Thymus (tissue), 11 donors: ENCODE measurements around the gene TMEM30B. TPM values are rescaled to one million over a fixed set of nuclear protein-coding genes. Genes with fewer than 3 reads are reported as not detected.
"Not testable (repeated sequence)": the region's sequence is repeated elsewhere in the genome, so short reads cannot be mapped to it uniquely, and the experiment has no call there.

Source experiments
- DNase-seq, 9 donors: peaks; one replicate each; pipeline ENCODE4 v3.0.0-alpha.2; 2013; ENCODE audit warnings: low spot score in 9 of 9, low read depth in 6 of 9, missing footprints in 1 of 9
- H3K27ac ChIP-seq, 2 donors: one replicate each; pipeline ENCODE4 v1.5.1; 2013; ENCODE audit warnings: control low read depth in 1 of 2, low read depth in 1 of 2, low read length in 1 of 2, mild to moderate bottlenecking in 1 of 2, moderate library complexity in 1 of 2
- H3K27me3 ChIP-seq, 2 donors: one replicate each; pipeline ENCODE4 v1.5.1; 2013; ENCODE audit warnings: low read length in 1 of 2; ENCODE audit not compliant: control insufficient read depth in 2 of 2, insufficient read depth in 1 of 2
- H3K36me3 ChIP-seq, 2 donors: one replicate each; pipeline ENCODE4 v1.5.1; 2013; ENCODE audit warnings: low read length in 1 of 2, mild to moderate bottlenecking in 1 of 2, moderate library complexity in 1 of 2; ENCODE audit not compliant: control insufficient read depth in 2 of 2, insufficient read depth in 2 of 2
- H3K4me1 ChIP-seq, 2 donors: one replicate each; pipeline ENCODE4 v1.5.1; 2013; ENCODE audit warnings: low read length in 2 of 2; ENCODE audit not compliant: control insufficient read depth in 2 of 2, insufficient read depth in 2 of 2
- H3K4me3 ChIP-seq, 2 donors: one replicate each; pipeline ENCODE4 v1.5.1; 2013; ENCODE audit warnings: low read length in 2 of 2, control low read depth in 1 of 2, mild to moderate bottlenecking in 1 of 2
- H3K9me3 ChIP-seq, 2 donors: one replicate each; pipeline ENCODE4 v1.5.1; 2013; ENCODE audit warnings: low read length in 1 of 2, mild to moderate bottlenecking in 1 of 2; ENCODE audit not compliant: control insufficient read depth in 2 of 2, insufficient read depth in 1 of 2
- WGBS: extraction: QIAGEN DNeasy Blood & Tissue Kit; methylation state at CpG from one replicate; pipeline ENCODE4 v1.1.7; 2013; 5-methylcytosine and 5-hydroxymethylcytosine counted together
- polyA plus RNA-seq: library from polyadenylated mRNA; stranded (reverse); fragments of 200-250 nt; gene quantifications from one replicate; pipeline ENCODE4 v1.2.3, GENCODE V29; 2013
- total RNA-seq: library from RNA; stranded (reverse); fragments of 120-200 nt; gene quantifications from one replicate; pipeline ENCODE4 v1.2.4, GENCODE V29; 2013
- donor health status: healthy.

The TMEM30B gene
- total and polyA plus RNA-seq, 2 donors, result 3.1 to 20.0 TPM

GRCh38 chr14:61315313-61315712, 34.2 kb upstream of the TMEM30B start:
- Histone ChIP-seq H3K4me1 (no peaks in the 10 kb centered on the region), H3K36me3 (no peaks in the 10 kb centered on the region), H3K4me3 (no peak overlapping the region), H3K27ac (no peak overlapping the region), H3K9me3 (peaks cover 0 to 10% of the 10 kb centered on the region in 2 donors), H3K27me3 (no peaks in the 10 kb centered on the region)
- WGBS, result 95% methylated on average over 4 of the region's 4 CpGs
- DNase-seq, result no peak

- not testable (repeated sequence) for H3K36me3 ChIP-seq, H3K27me3 ChIP-seq, H3K4me3 ChIP-seq, H3K27ac ChIP-seq, DNase-seq, H3K4me1 ChIP-seq
- peaks cover 0 to 19% of the 10 kb centered on the region in 2 donors for H3K9me3 ChIP-seq
- WGBS, result 89% methylated on average over 4 of the region's 4 CpGs
Observed at GRCh38 chr14:61308701-61309100, 27.6 kb upstream of the TMEM30B start.

- Histone ChIP-seq H3K4me3 (no peak overlapping the region), H3K4me1 (peaks cover 0 to 4% of the 10 kb centered on the region in 2 donors), H3K27ac (peak overlapping the region in 1 of 2 donors; percentile 7), H3K27me3 (no peaks in the 10 kb centered on the region), H3K9me3 (peaks cover 0 to 17% of the 10 kb centered on the region in 2 donors), H3K36me3 (no peaks in the 10 kb centered on the region)
- DNase-seq, result no peak
- WGBS, result 9% methylated on average over 3 of the region's 3 CpGs
Observed at GRCh38 chr14:61308198-61308597, 27.1 kb upstream of the TMEM30B start.

GRCh38 chr14:61304688-61305087, 23.6 kb upstream of the TMEM30B start:
- no peak for DNase-seq
- Histone ChIP-seq H3K27me3 (no peaks in the 10 kb centered on the region), H3K4me3 (no peak overlapping the region), H3K27ac (no peak overlapping the region), H3K9me3 (peaks cover 0 to 3% of the 10 kb centered on the region in 2 donors), H3K36me3 (no peaks in the 10 kb centered on the region), H3K4me1 (peaks cover 4 to 10% of the 10 kb centered on the region in 2 donors)
- 96% methylated on average over 2 of the region's 2 CpGs for WGBS

GRCh38 chr14:61300754-61301153, 19.6 kb upstream of the TMEM30B start:
- no peaks in the 10 kb centered on the region for H3K27me3 ChIP-seq
- peak overlapping the region in 1 of 2 donors; percentile 21 for H3K27ac ChIP-seq
- no peak for DNase-seq
- H3K4me3 ChIP-seq, result no peak overlapping the region
- H3K4me1 ChIP-seq, result peaks cover 19 to 25% of the 10 kb centered on the region in 2 donors
- H3K36me3 ChIP-seq, result no peaks in the 10 kb centered on the region
- no peaks in the 10 kb centered on the region for H3K9me3 ChIP-seq
- WGBS, result 96% methylated on average over 7 of the region's 7 CpGs

- peak overlapping the region in 1 of 2 donors; percentile 21 for H3K27ac ChIP-seq
- peak in 1 of 9 donors; percentile 35 for DNase-seq
- WGBS, result 23% methylated on average over 2 of the region's 2 CpGs
Observed at GRCh38 chr14:61300209-61300608, 19.1 kb upstream of the TMEM30B start.

GRCh38 chr14:61298824-61299223, 17.7 kb upstream of the TMEM30B start:
- DNase-seq, result no peak
- Histone ChIP-seq H3K4me1 (peaks cover 19 to 25% of the 10 kb centered on the region in 2 donors), H3K4me3 (no peak overlapping the region), H3K27me3 (no peaks in the 10 kb centered on the region), H3K36me3 (no peaks in the 10 kb centered on the region), H3K9me3 (no peaks in the 10 kb centered on the region), H3K27ac (no peak overlapping the region)
- 26% methylated on average over 3 of the region's 3 CpGs for WGBS

More at GRCh38 chr14:61300209-61300608, 19.1 kb upstream of the TMEM30B start:
- Histone ChIP-seq H3K4me3 (no peak overlapping the region), H3K4me1 (peaks cover 19 to 25% of the 10 kb centered on the region in 2 donors), H3K9me3 (no peaks in the 10 kb centered on the region), H3K27me3 (no peaks in the 10 kb centered on the region), H3K36me3 (no peaks in the 10 kb centered on the region)

GRCh38 chr14:61297581-61297980, 16.4 kb upstream of the TMEM30B start:
- no peak for DNase-seq
- peaks cover 19 to 25% of the 10 kb centered on the region in 2 donors for H3K4me1 ChIP-seq
- 94% methylated on average over 6 of the region's 6 CpGs for whole genome bisulfite sequencing
- H3K27ac ChIP-seq, result no peak overlapping the region
- no peak overlapping the region for H3K4me3 ChIP-seq
- no peaks in the 10 kb centered on the region for H3K27me3 ChIP-seq
- no peaks in the 10 kb centered on the region for H3K9me3 ChIP-seq
- H3K36me3 ChIP-seq, result no peaks in the 10 kb centered on the region

- Histone ChIP-seq H3K27me3 (no peaks in the 10 kb centered on the region), H3K4me1 (peaks cover 19 to 25% of the 10 kb centered on the region in 2 donors), H3K4me3 (no peak overlapping the region), H3K36me3 (no peaks in the 10 kb centered on the region), H3K9me3 (no peaks in the 10 kb centered on the region), H3K27ac (no peak overlapping the region)
- peak in 5 of 9 donors; percentile 42 to 72 (median 50) for DNase-seq
- WGBS, result 52% methylated on average over 2 of the region's 2 CpGs
Observed at GRCh38 chr14:61296719-61297502, 15.8 kb upstream of the TMEM30B start.
